ENCODE measurements around the gene NFKBIB.
A peak's percentile ranks its signal among the peaks of the same experiment; 100 is the strongest.
"Not testable (repeated sequence)": the region's sequence is repeated elsewhere in the genome, so short reads cannot be mapped to it uniquely, and the experiment has no call there.

Gene NFKBIB

GRCh38 chr19:38899447-38900201 lies at the start of gene NFKBIB, which contains the start of gene SIRT2:
Gene NFKBIB, plus strand, starts transcription at chr19:38899969. Its CDS starts 64 bp downstream, at chr19:38900033.
Gene SIRT2, minus strand, starts transcription at chr19:38899618. Its CDS starts 97 bp downstream, at chr19:38899521.
- DNase-seq: peak; percentile 99

- no peak for DNase-seq
These were observed 49.3 kb upstream of the NFKBIB start for GRCh38 chr19:38850436-38850975.

GRCh38 chr19:38850976-38851621 lies 48.7 kb upstream of the NFKBIB start:
- DNase-seq: no peak

GRCh38 chr19:38851622-38852230 lies 48.0 kb upstream of the NFKBIB start:
- peak; percentile 75 for DNase-seq

- no peak for DNase-seq
These were observed 47.3 kb upstream of the NFKBIB start for GRCh38 chr19:38852231-38853044.

- DNase-seq: no peak
These were observed 46.6 kb upstream of the NFKBIB start for GRCh38 chr19:38853214-38853613.

- DNase-seq: not testable (repeated sequence)
These were observed 44.8 kb upstream of the NFKBIB start for GRCh38 chr19:38854961-38855360.

GRCh38 chr19:38855751-38856150 lies 44.0 kb upstream of the NFKBIB start:
- not testable (repeated sequence) for DNase-seq

- DNase-seq: no peak
These were observed 43.0 kb upstream of the NFKBIB start for GRCh38 chr19:38856813-38857212.

- DNase-seq: not testable (repeated sequence)
These were observed 40.1 kb upstream of the NFKBIB start for GRCh38 chr19:38859631-38860204.

- DNase-seq: no peak
These were observed 38.4 kb upstream of the NFKBIB start for GRCh38 chr19:38861368-38861767.

- peak; percentile 98 for DNase-seq
These were observed 37.3 kb upstream of the NFKBIB start for GRCh38 chr19:38862321-38863059.

- DNase-seq: no peak
These were observed 32.5 kb upstream of the NFKBIB start for GRCh38 chr19:38867171-38867780.

GRCh38 chr19:38868551-38868950 lies 31.2 kb upstream of the NFKBIB start:
- DNase-seq: no peak

GRCh38 chr19:38869160-38869835 lies 30.5 kb upstream of the NFKBIB start:
- no peak for DNase-seq

- DNase-seq: no peak
These were observed 29.7 kb upstream of the NFKBIB start for GRCh38 chr19:38869836-38870607.

- no peak for DNase-seq
These were observed 29.2 kb upstream of the NFKBIB start for GRCh38 chr19:38870612-38871011.

GRCh38 chr19:38873400-38873799 lies 26.4 kb upstream of the NFKBIB start:
- not testable (repeated sequence) for DNase-seq

- no peak for DNase-seq
These were observed 23.9 kb upstream of the NFKBIB start for GRCh38 chr19:38875656-38876395.

Data from DMS79 treated with DMSO at 0.1 percent for 48 hours (cell line).